B cell (primary cell): ENCODE measurements around the gene RBM19. TPM values are rescaled to one million over a fixed set of nuclear protein-coding genes. Genes with fewer than 3 reads are reported as not detected.

ENCODE experiments used
- ATAC-seq: fragments of 200-7000 bp; cut with Tn5 transposase; one replicate; pipeline ENCODE4 v1.10.0; 2021; ENCODE audit warnings: low read depth, mild to moderate bottlenecking, moderate number of reproducible peaks, moderate library complexity
- CTCF ChIA-PET: fragments of 350-600 bp; sonication (Branson Sonifier 250); formaldehyde crosslinking; loops from one replicate; lab custom pipeline; 2021; ENCODE audit warnings: antibody characterized with exemption, inconsistent platforms; lab: Charles Lee
- POLR2A ChIA-PET: fragments of 350-600 bp; sonication (Branson Sonifier 250); formaldehyde crosslinking; loops from one replicate; lab custom pipeline; 2021; ENCODE audit warnings: antibody characterized with exemption; lab: Charles Lee
- DNase-seq: peaks from one replicate; pipeline ENCODE4 v3.0.0; 2013
- H2AFZ ChIP-seq: 2 replicates; pipeline ENCODE4 v1.6.1; 2012; ENCODE audit warnings: mild to moderate bottlenecking, low read depth, low read length; ENCODE audit not compliant: insufficient read depth, poor library complexity, severe bottlenecking
- H3K27ac ChIP-seq, 2 donors: 1 replicate in 1 of 2; 2 replicates in 1 of 2; pipeline ENCODE4 v1.5.1; 2012 to 2013; ENCODE audit warnings: low read length in 2 of 2, mild to moderate bottlenecking in 2 of 2, moderate library complexity in 1 of 2
- H3K27me3 ChIP-seq, 4 experiments: fragments of 200-600 bp in 1 of 4; sonication (generic) in 1 of 4; replicated peaks in 1 of 4; 1 replicate in 2 of 4; 2 replicates in 2 of 4; pipeline versions ENCODE4 v1.6.1 to v1.7.0; 2013 to 2016; ENCODE audit warnings: low read length in 3 of 4, mild to moderate bottlenecking in 2 of 4, mixed read lengths in 1 of 4, moderate library complexity in 1 of 4; ENCODE audit not compliant: insufficient read depth in 4 of 4, control insufficient read depth in 3 of 4; ENCODE audit errors: control extremely low read depth in 1 of 4
- H3K36me3 ChIP-seq, 2 experiments: replicated peaks in 1 of 2; 1 replicate in 1 of 2; 2 replicates in 1 of 2; pipeline versions ENCODE4 v1.6.1 to v1.7.1; 2013; ENCODE audit warnings: low read length in 1 of 2; ENCODE audit not compliant: insufficient read depth in 2 of 2, control insufficient read depth in 1 of 2; ENCODE audit errors: control extremely low read depth in 1 of 2, extremely low read depth in 1 of 2
- H3K4me1 ChIP-seq, 2 donors: fragments of 200-600 bp in 1 of 2; sonication (generic) in 1 of 2; 1 replicate in 1 of 2; 2 replicates in 1 of 2; pipeline versions ENCODE4 v1.5.1 to v1.6.1; 2013 to 2017; ENCODE audit warnings: low read length in 2 of 2; ENCODE audit not compliant: control insufficient read depth in 2 of 2, insufficient read depth in 2 of 2
- H3K4me2 ChIP-seq: replicated peaks from 2 replicates; pipeline ENCODE3; 2012; ENCODE audit warnings: mild to moderate bottlenecking, low read depth, low read length; ENCODE audit not compliant: poor library complexity, severe bottlenecking
- H3K4me3 ChIP-seq, 5 experiments: fragments of 200-600 bp in 1 of 5; sonication (generic) in 1 of 5; 1 replicate in 3 of 5; 2 replicates in 2 of 5; pipeline versions ENCODE4 v1.5.1 to v1.7.0; 2011 to 2016; ENCODE audit warnings: low read length in 4 of 5, mild to moderate bottlenecking in 4 of 5, low read depth in 2 of 5, control low read depth in 1 of 5, moderate library complexity in 1 of 5; ENCODE audit not compliant: insufficient read depth in 1 of 5; ENCODE audit errors: control extremely low read depth in 1 of 5, extremely low read depth in 1 of 5
- H3K79me2 ChIP-seq: fragments of 200-600 bp; sonication (generic); one replicate; pipeline ENCODE4 v1.6.0; 2016; ENCODE audit warnings: low read length; ENCODE audit not compliant: control insufficient read depth, insufficient read depth
- H3K9ac ChIP-seq: fragments of 200-600 bp; sonication (generic); 2 replicates; pipeline ENCODE4 v1.6.1; 2017; ENCODE audit warnings: mild to moderate bottlenecking, low read length, moderate library complexity
- H3K9me3 ChIP-seq, 3 donors: one replicate each; pipeline versions ENCODE4 v1.6.1 to v1.7.1; 2013; ENCODE audit warnings: low read length in 2 of 3; ENCODE audit not compliant: control insufficient read depth in 2 of 3, insufficient read depth in 1 of 3; ENCODE audit errors: control extremely low read depth in 1 of 3
- H4K20me1 ChIP-seq: 2 replicates; pipeline ENCODE4 v1.6.0; 2012; ENCODE audit warnings: mild to moderate bottlenecking, low read length; ENCODE audit not compliant: insufficient read depth, control insufficient read depth, poor library complexity, severe bottlenecking
- H3K27ac Mint-ChIP-seq: one replicate; pipeline ENCODE4 v1.8.0; 2021; ENCODE audit warnings: mixed read lengths
- H3K27me3 Mint-ChIP-seq: one replicate; pipeline ENCODE4 v1.8.0; 2021; ENCODE audit warnings: mixed read lengths
- H3K4me1 Mint-ChIP-seq: one replicate; pipeline ENCODE4 v1.8.0; 2021; ENCODE audit warnings: mixed read lengths
- H3K4me3 Mint-ChIP-seq: one replicate; pipeline ENCODE4 v1.8.0; 2021; ENCODE audit warnings: mixed read lengths
- H3K9me3 Mint-ChIP-seq: one replicate; pipeline ENCODE4 v1.8.0; 2022; ENCODE audit warnings: mixed read lengths; ENCODE audit not compliant: insufficient read depth
- CTCF ChIP-seq: fragments of 200-600 bp; IDR thresholded peaks from one replicate; pipeline ENCODE4 v1.8.0; 2022; ENCODE audit warnings: antibody characterized with exemption, mild to moderate bottlenecking
- EZH2 ChIP-seq: IDR thresholded peaks from 2 replicates; pipeline ENCODE4 v1.6.1; 2012; ENCODE audit warnings: borderline replicate concordance, low read depth, mild to moderate bottlenecking, moderate library complexity, low read length; ENCODE audit not compliant: insufficient read depth, poor library complexity, severe bottlenecking
- WGBS: methylation state at CpG from one replicate; pipeline ENCODE4 v1.1.5; 2013; ENCODE audit warnings: missing lambda C conversion rate; ENCODE audit not compliant: insufficient coverage; 5-methylcytosine and 5-hydroxymethylcytosine counted together
- intact Hi-C: fragments of 100-400 bp; cut with micrococcal nuclease; formaldehyde crosslinking; loops from one replicate; pipeline ENCODE4 v1.10.0; 2022
- polyA plus RNA-seq: library from polyadenylated mRNA; depleted of rRNA; stranded (reverse); fragments of >200 nt; gene quantifications from 2 replicates; pipeline ENCODE4 v1.2.3, GENCODE V29; 2012
- total RNA-seq, 2 donors: library from RNA; stranded (reverse); fragments of 120-200 nt in 1 of 2; gene quantifications; 1 replicate in 1 of 2; 2 replicates in 1 of 2; pipeline versions ENCODE4 v1.2.3 to v1.2.4, GENCODE V29; 2013 to 2022

The RBM19 gene
- total and polyA plus RNA-seq, 2 donors (not counting 1 experiment from before 2014, with no cell fraction given), result 43.1 to 90.0 TPM

- Histone ChIP-seq H3K9me3 (no peaks in the 10 kb centered on the region), H3K79me2 (no peaks in the 10 kb centered on the region), H2AFZ (no peak overlapping the region), H3K4me1 (no peaks in the 10 kb centered on the region), H3K4me2 (no peak overlapping the region), H3K4me3 (no peak overlapping the region), H3K36me3 (no peaks in the 10 kb centered on the region), H4K20me1 (no peaks in the 10 kb centered on the region), H3K9ac (no peak overlapping the region), H3K27me3 (no peaks in the 10 kb centered on the region), H3K27ac (no peak overlapping the region)
- CTCF ChIA-PET, result no interaction called here
- no peaks in the 10 kb centered on the region for H3K4me1 Mint-ChIP-seq
- H3K4me3 Mint-ChIP-seq, result no peak overlapping the region
- H3K9me3 Mint-ChIP-seq, result no peaks in the 10 kb centered on the region
- H3K27me3 Mint-ChIP-seq, result no peaks in the 10 kb centered on the region
- H3K27ac Mint-ChIP-seq, result no peak overlapping the region
- TF ChIP-seq CTCF (no peak), EZH2 (no peak)
- ATAC-seq (no peak), DNase-seq (no peak)
- WGBS, result 98% methylated on average over 12 of the region's 12 CpGs
- POLR2A ChIA-PET, result no interaction called here
- intact Hi-C loops, result no loop called here
Measured at GRCh38 chr12:113800201-113800600, 165.9 kb downstream of the RBM19 start.

DNA sequence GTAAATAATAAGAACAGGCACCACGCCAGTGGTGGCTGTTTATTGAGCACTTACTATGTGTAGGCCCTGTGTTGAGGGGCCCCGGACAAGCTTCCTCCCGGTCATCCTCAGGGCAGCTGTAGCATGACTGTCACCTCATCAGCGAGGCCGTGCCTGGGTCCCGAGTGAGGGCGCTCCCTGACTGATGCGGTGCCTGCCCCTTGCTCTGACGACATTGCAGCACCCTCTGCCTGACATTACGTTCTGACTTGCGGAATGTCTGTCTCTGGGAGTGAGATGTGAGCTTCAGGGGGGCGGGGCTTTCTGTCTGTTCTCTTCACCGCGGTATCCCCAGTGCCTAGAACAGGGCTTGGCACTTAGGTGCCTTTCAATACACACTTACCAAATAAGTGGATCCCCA lies 167.6 kb downstream of the RBM19 start:
- Histone ChIP-seq H4K20me1 (no peaks in the 10 kb centered on the region), H2AFZ (no peak overlapping the region), H3K27me3 (no peaks in the 10 kb centered on the region), H3K9me3 (no peaks in the 10 kb centered on the region), H3K4me2 (no peak overlapping the region), H3K36me3 (no peaks in the 10 kb centered on the region), H3K79me2 (no peaks in the 10 kb centered on the region), H3K9ac (no peak overlapping the region), H3K4me3 (no peak overlapping the region), H3K4me1 (no peaks in the 10 kb centered on the region), H3K27ac (no peak overlapping the region)
- DNase-seq, result no peak
- H3K9me3 Mint-ChIP-seq, result no peaks in the 10 kb centered on the region
- POLR2A ChIA-PET, result interaction anchor here (0.5 kb wide), 1 partner anchor 463 kb away, joined by 3 read pairs; the partner anchor contains the start of gene SLC8B1
- H3K27ac Mint-ChIP-seq, result no peak overlapping the region
- H3K4me1 Mint-ChIP-seq, result no peaks in the 10 kb centered on the region
- 92% methylated on average over 5 of the region's 14 CpGs for WGBS
- CTCF ChIA-PET, result no interaction called here
- no peak for TF ChIP-seq CTCF
- TF ChIP-seq EZH2, result no peak
- no peak overlapping the region for H3K4me3 Mint-ChIP-seq
- ATAC-seq, result no peak
- intact Hi-C loops, result no loop called here
- no peaks in the 10 kb centered on the region for H3K27me3 Mint-ChIP-seq
